ENCODE data around the gene INSIG2. TPM values are rescaled to one million over a fixed set of nuclear protein-coding genes. Genes with fewer than 3 reads are reported as not detected.

Gene INSIG2
- total RNA-seq, 4 donors from 2014 or later: 10.6 to 18.5 (median 15.5) TPM

GRCh38 chr2:118153433-118153832 is 65.2 kb downstream of the INSIG2 start:
- Histone ChIP-seq H3K9me3 (peaks cover 0 to 9% (median 0%) of the 10 kb centered on the region in 3 donors), H3K27ac (no peak overlapping the region), H3K36me3 (no peaks in the 10 kb centered on the region), H3K4me3 (no peak overlapping the region), H3K27me3 (no peaks in the 10 kb centered on the region), H3K4me1 (no peaks in the 10 kb centered on the region)
- WGBS, 2 donors (ENCODE audit: low coverage in 1 of 2): 39 to 52% methylated on average over 2 to 3 of the region's 4 CpGs
- TF ChIP-seq POLR2AphosphoS5 (IDR thresholded peaks at IDR 0.05) (no peak), POLR2A (IDR thresholded peaks at IDR 0.05) (no peak), EP300 (IDR thresholded peaks at IDR 0.05) (no peak)
- TF ChIP-seq, protein P1, sequence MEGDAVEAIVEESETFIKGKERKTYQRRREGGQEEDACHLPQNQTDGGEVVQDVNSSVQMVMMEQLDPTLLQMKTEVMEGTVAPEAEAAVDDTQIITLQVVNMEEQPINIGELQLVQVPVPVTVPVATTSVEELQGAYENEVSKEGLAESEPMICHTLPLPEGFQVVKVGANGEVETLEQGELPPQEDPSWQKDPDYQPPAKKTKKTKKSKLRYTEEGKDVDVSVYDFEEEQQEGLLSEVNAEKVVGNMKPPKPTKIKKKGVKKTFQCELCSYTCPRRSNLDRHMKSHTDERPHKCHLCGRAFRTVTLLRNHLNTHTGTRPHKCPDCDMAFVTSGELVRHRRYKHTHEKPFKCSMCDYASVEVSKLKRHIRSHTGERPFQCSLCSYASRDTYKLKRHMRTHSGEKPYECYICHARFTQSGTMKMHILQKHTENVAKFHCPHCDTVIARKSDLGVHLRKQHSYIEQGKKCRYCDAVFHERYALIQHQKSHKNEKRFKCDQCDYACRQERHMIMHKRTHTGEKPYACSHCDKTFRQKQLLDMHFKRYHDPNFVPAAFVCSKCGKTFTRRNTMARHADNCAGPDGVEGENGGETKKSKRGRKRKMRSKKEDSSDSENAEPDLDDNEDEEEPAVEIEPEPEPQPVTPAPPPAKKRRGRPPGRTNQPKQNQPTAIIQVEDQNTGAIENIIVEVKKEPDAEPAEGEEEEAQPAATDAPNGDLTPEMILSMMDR (IDR thresholded peaks at IDR 0.05): no peak
- no peak for ATAC-seq

GRCh38 chr2:118154176-118154575 is 65.9 kb downstream of the INSIG2 start:
- no peak for ATAC-seq
- Histone ChIP-seq H3K9me3 (peaks cover 0 to 9% (median 0%) of the 10 kb centered on the region in 3 donors), H3K27ac (no peak overlapping the region), H3K27me3 (no peaks in the 10 kb centered on the region), H3K4me1 (no peaks in the 10 kb centered on the region), H3K36me3 (no peaks in the 10 kb centered on the region), H3K4me3 (no peak overlapping the region)
- TF ChIP-seq POLR2A (IDR thresholded peaks at IDR 0.05) (no peak), POLR2AphosphoS5 (IDR thresholded peaks at IDR 0.05) (no peak), EP300 (IDR thresholded peaks at IDR 0.05) (no peak)
- TF ChIP-seq, protein P1 (IDR thresholded peaks at IDR 0.05): no peak
- 94 to 100% methylated on average over 2 of the region's 2 CpGs for WGBS, 2 donors (ENCODE audit: low coverage in 1 of 2)

Other genes starting within 250 kb of the INSIG2 start
- 10 to 100 TPM; 13.2 to 18.8 (median 16.1) TPM for gene CCDC93, start 74.4 kb upstream of the INSIG2 start, total RNA-seq